ENCODE data around the gene DROSHA.

DNA sequence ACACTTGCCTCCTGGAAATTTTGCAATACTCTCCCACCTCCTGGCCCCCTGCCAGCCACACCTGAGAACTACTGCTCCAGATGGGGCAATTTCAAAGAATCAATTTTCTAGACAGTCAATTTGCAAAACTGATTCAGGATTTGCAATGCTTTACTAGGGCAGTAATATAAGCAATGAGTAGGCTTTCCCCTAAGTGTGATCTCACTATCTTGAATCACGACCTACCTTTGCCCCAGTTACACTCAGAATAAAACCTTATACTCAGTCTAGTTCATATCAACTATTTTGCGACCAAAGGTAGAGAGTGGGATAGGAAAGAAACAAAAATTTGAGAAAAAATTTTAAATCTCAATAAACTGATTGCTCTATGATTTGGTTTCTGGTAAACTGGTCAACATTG lies 54.4 kb downstream of the DROSHA start:
- TF ChIP-seq, protein P1, sequence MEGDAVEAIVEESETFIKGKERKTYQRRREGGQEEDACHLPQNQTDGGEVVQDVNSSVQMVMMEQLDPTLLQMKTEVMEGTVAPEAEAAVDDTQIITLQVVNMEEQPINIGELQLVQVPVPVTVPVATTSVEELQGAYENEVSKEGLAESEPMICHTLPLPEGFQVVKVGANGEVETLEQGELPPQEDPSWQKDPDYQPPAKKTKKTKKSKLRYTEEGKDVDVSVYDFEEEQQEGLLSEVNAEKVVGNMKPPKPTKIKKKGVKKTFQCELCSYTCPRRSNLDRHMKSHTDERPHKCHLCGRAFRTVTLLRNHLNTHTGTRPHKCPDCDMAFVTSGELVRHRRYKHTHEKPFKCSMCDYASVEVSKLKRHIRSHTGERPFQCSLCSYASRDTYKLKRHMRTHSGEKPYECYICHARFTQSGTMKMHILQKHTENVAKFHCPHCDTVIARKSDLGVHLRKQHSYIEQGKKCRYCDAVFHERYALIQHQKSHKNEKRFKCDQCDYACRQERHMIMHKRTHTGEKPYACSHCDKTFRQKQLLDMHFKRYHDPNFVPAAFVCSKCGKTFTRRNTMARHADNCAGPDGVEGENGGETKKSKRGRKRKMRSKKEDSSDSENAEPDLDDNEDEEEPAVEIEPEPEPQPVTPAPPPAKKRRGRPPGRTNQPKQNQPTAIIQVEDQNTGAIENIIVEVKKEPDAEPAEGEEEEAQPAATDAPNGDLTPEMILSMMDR (IDR thresholded peaks at IDR 0.05; ENCODE audit: low read depth, low read length, poor library complexity, severe bottlenecking), result no peak
- TF ChIP-seq EZH2phosphoT487 (IDR thresholded peaks at IDR 0.05; ENCODE audit: borderline replicate concordance, low read length), result no peak
